T-helper 2 cell treated with Interferon-gamma antibody and Interleukin-4, amounts not matched to agents 5 μg/mL and 100 μg/mL, for 36 hours (primary cell): ENCODE results near the gene PCDHB3.
"Not testable (repeated sequence)": the region's sequence is repeated elsewhere in the genome, so short reads cannot be mapped to it uniquely, and the experiment has no call there.

Experiments used
- DNase-seq: peaks from one replicate; pipeline ENCODE4 v3.0.0; 2021; ENCODE audit warnings: low spot score
- H3K27ac Mint-ChIP-seq: one replicate; pipeline ENCODE4 v1.8.0; 2021; ENCODE audit warnings: mild to moderate bottlenecking, mixed read lengths
- H3K27me3 Mint-ChIP-seq: one replicate; pipeline ENCODE4 v1.8.0; 2021; ENCODE audit warnings: low read depth, mixed read lengths
- H3K36me3 Mint-ChIP-seq: one replicate; pipeline ENCODE4 v1.8.0; 2021; ENCODE audit warnings: low read depth, mixed read lengths
- H3K4me1 Mint-ChIP-seq: one replicate; pipeline ENCODE4 v1.8.0; 2021; ENCODE audit warnings: low read depth, mixed read lengths
- H3K4me3 Mint-ChIP-seq: one replicate; pipeline ENCODE4 v1.8.0; 2022; ENCODE audit warnings: mild to moderate bottlenecking, moderate library complexity, mixed read lengths
- H3K9me3 Mint-ChIP-seq: one replicate; pipeline ENCODE4 v1.8.0; 2021; ENCODE audit warnings: mixed read lengths

PCDHB3 gene

DNA sequence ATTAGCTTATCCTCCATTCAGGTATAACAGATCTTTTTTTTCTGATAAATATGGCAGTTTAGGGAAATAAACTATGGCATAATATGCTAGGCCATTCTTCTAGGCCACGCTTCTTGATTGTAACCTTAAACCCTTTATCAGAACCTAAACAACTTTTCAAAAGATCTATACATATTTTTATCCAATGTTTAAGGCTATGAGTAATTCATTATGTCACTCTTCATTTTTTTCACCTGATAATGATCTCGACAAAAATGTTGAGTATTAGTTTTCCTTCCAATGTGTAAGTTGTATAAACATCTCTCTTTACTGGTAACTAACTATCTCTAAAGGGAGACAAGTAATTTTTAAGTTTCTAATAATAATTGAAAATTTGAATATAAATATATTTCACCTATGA, 19.0 kb downstream of the PCDHB3 start:
- H3K4me1 Mint-ChIP-seq = no peaks in the 10 kb centered on the region
- no peak for DNase-seq
- no peak overlapping the region for H3K27ac Mint-ChIP-seq
- no peaks in the 10 kb centered on the region for H3K36me3 Mint-ChIP-seq
- H3K4me3 Mint-ChIP-seq = no peak overlapping the region
- H3K9me3 Mint-ChIP-seq = peaks cover 36% of the 10 kb centered on the region
- no peaks in the 10 kb centered on the region for H3K27me3 Mint-ChIP-seq

DNA sequence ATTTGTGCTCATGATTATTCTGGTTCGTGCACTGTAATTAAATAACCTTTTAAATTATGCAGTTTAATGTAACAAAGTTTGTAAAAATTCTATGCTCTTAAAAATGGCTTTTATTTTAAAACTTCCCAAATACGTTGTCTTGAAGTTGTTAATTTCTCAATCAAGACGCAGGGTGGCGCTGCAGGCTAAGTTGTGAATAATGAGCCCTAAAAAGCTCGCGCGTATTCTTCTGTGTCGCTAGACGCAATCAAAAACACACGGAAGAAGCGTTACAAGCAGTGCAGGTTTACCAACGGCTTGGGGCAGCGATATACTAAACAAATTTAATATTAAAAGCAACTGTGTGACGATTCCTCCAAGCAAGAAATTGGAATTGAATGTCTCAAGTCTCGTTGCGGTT, 21.3 kb downstream of the PCDHB3 start, which contains the start of gene PCDHB4:
TSS of gene PCDHB4 (plus strand) at position 256 of the 400 bp plus-strand sequence. CDS start 181 bp downstream, outside the sequence.
- Mint-ChIP-seq H3K4me1 (no peaks in the 10 kb centered on the region), H3K27me3 (no peaks in the 10 kb centered on the region), H3K27ac (no peak within 1 kb of the TSS), H3K4me3 (no peak within 1 kb of the TSS), H3K36me3 (no peaks in the 10 kb centered on the region), H3K9me3 (peaks cover 19% of the 10 kb centered on the region)
- DNase-seq = no peak

DNA sequence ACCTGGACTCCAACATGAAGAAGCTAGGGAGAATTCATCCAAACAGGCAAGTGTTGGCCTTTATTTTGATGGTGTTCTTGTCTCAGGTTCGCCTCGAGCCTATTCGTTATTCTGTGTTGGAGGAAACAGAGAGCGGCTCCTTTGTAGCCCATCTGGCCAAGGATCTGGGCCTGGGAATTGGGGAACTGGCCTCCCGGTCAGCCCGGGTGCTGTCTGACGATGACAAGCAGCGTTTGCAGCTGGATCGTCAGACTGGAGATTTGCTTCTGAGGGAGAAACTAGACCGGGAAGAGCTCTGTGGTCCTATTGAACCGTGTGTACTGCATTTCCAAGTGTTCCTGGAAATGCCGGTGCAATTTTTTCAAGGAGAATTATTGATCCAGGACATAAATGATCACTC, 21.7 kb downstream of the PCDHB3 start:
- Mint-ChIP-seq H3K4me1 (no peaks in the 10 kb centered on the region), H3K36me3 (no peaks in the 10 kb centered on the region), H3K9me3 (peaks cover 16% of the 10 kb centered on the region), H3K27me3 (no peaks in the 10 kb centered on the region), H3K27ac (no peak overlapping the region), H3K4me3 (no peak overlapping the region)
- DNase-seq = no peak

DNA sequence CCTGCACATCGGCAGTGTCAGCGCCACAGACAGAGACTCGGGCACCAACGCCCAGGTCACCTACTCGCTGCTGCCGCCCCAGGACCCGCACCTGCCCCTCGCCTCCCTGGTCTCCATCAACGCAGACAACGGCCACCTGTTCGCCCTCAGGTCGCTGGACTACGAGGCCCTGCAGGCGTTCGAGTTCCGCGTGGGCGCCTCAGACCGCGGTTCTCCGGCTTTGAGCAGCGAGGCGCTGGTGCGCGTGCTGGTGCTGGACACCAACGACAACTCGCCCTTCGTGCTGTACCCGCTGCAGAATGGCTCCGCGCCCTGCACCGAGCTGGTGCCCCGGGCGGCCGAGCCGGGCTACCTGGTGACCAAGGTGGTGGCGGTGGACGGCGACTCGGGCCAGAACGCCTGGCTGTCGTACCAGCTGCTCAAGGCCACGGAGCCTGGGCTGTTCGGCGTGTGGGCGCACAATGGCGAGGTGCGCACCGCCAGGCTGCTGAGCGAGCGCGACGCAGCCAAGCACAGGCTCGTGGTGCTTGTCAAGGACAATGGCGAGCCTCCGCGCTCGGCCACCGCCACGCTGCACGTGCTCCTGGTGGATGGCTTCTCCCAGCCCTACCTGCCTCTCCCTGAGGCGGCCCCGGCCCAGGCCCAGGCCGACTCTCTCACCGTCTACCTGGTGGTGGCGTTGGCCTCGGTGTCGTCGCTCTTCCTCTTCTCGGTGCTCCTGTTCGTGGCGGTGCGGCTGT, 23.3 kb downstream of the PCDHB3 start:
- not testable (repeated sequence) for DNase-seq, H3K4me1 Mint-ChIP-seq, H3K4me3 Mint-ChIP-seq, H3K36me3 Mint-ChIP-seq, H3K27ac Mint-ChIP-seq, H3K27me3 Mint-ChIP-seq
- H3K9me3 Mint-ChIP-seq = peaks cover 16% of the 10 kb centered on the region

DNA sequence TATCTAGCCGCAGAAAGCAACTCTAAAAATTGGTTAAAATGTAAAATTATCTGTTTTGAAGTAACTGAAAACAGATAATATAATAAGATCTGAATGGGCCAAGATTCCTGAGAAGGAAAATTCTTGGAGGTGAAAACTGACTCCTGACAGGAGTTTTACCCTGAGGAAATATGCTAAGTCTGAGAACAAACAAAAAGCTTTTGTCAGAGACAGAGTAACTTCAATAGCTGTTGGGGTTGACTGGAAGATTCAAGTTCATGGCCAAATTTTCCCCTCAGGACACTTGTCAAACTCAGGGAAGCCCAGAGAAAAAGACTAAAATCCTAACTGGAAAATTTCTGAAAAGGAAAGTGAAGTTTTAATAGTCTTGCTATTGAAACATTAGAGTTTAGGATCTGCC, 27.0 kb downstream of the PCDHB3 start:
- Mint-ChIP-seq H3K4me3 (no peak overlapping the region), H3K4me1 (no peaks in the 10 kb centered on the region), H3K36me3 (no peaks in the 10 kb centered on the region), H3K27ac (no peak overlapping the region), H3K27me3 (no peaks in the 10 kb centered on the region), H3K9me3 (peaks cover 13% of the 10 kb centered on the region)
- DNase-seq = no peak

DNA sequence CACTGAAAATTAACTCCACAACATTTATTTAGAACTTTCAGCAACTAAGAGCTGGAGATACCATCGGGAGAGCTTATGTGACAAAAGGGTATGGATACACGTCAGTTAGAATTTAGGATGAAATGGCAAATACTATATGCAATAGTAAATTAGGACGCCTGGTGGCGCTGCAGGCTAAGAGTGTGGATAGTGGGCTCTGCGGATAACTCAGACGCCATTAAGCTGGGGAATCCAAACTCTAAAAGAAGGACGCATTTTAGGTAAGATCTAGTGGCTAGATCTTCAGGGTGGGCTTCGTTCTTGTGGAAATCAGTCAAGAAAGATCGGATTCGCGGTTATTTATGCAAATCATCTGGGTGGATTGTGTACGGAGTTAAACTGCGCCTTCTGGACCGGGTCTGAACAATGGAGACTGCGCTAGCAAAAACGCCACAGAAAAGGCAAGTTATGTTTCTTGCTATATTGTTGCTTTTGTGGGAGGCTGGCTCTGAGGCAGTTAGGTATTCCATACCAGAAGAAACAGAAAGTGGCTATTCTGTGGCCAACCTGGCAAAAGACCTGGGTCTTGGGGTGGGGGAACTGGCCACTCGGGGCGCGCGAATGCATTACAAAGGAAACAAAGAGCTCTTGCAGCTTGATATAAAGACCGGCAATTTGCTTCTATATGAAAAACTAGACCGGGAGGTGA, 34.9 kb downstream of the PCDHB3 start, which contains the start of gene PCDHB5:
TSS of gene PCDHB5 (plus strand) at position 177 of the 688 bp plus-strand sequence. CDS start at position 406, 229 bp downstream.
- H3K4me3 Mint-ChIP-seq = peak within 1 kb of the TSS; percentile 20

DNA sequence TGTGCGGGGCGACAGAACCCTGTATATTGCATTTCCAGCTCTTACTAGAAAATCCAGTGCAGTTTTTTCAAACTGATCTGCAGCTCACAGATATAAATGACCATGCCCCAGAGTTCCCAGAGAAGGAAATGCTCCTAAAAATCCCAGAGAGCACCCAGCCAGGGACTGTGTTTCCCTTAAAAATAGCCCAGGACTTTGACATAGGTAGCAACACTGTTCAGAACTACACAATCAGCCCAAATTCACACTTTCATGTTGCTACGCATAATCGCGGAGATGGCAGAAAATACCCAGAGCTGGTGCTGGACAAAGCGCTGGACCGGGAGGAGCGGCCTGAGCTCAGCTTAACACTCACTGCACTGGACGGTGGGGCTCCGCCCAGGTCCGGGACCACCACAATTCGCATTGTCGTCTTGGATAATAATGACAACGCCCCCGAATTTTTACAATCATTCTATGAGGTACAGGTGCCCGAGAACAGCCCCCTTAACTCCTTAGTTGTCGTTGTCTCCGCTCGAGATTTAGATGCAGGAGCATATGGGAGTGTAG, 35.5 kb downstream of the PCDHB3 start:
- peaks cover 35% of the 10 kb centered on the region for H3K9me3 Mint-ChIP-seq
- H3K27ac Mint-ChIP-seq = no peak overlapping the region
- H3K36me3 Mint-ChIP-seq = peaks cover 2% of the 10 kb centered on the region
- no peak for DNase-seq
- peak overlapping the region; percentile 20 for H3K4me3 Mint-ChIP-seq
- no peaks in the 10 kb centered on the region for H3K4me1 Mint-ChIP-seq
- no peaks in the 10 kb centered on the region for H3K27me3 Mint-ChIP-seq

More for the DNA sequence above, 34.9 kb downstream of the PCDHB3 start, which contains the start of gene PCDHB5:
- no peak for DNase-seq
- no peaks in the 10 kb centered on the region for H3K27me3 Mint-ChIP-seq
- H3K27ac Mint-ChIP-seq = no peak within 1 kb of the TSS
- no peaks in the 10 kb centered on the region for H3K4me1 Mint-ChIP-seq
- H3K36me3 Mint-ChIP-seq = peaks cover 2% of the 10 kb centered on the region
- peaks cover 35% of the 10 kb centered on the region for H3K9me3 Mint-ChIP-seq

DNA sequence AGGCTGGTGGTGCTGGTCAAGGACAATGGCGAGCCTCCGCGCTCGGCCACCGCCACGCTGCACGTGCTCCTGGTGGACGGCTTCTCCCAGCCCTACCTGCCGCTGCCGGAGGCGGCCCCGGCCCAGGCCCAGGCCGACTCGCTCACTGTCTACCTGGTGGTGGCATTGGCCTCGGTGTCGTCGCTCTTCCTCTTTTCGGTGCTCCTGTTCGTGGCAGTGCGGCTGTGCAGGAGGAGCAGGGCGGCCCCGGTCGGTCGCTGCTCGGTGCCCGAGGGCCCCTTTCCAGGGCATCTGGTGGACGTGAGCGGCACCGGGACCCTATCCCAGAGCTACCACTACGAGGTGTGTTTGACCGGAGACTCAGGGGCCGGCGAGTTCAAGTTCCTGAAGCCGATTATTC, 37.1 kb downstream of the PCDHB3 start:
- H3K27me3 Mint-ChIP-seq, DNase-seq, H3K4me3 Mint-ChIP-seq, H3K4me1 Mint-ChIP-seq, H3K36me3 Mint-ChIP-seq, H3K27ac Mint-ChIP-seq: not testable (repeated sequence)
- peaks cover 35% of the 10 kb centered on the region for H3K9me3 Mint-ChIP-seq

DNA sequence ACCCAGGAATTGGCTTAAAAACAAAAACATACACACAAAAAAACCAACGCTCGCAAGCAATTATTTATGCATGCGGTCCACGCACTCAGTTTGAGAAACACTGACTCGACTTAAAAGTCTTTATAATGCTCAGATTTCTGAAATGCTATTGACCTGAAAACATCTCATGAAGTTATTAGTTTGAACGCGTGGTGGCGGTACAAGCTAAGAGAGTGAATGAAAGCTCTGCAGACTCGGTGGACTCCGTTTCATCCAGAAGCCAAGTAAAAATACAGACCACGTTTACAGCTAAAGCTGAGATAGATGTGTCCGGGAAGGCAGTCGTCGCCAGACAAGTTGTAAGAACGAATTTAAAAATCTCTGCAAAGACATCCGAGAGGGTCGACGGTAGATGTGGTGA, 49.5 kb downstream of the PCDHB3 start, which contains the start of gene PCDHB6:
TSS of gene PCDHB6 (plus strand) at position 246 of the 400 bp plus-strand sequence. CDS start 201 bp downstream, outside the sequence.
- no peak within 1 kb of the TSS for H3K4me3 Mint-ChIP-seq
- H3K27ac Mint-ChIP-seq = no peak within 1 kb of the TSS
- H3K4me1 Mint-ChIP-seq = no peaks in the 10 kb centered on the region

DNA sequence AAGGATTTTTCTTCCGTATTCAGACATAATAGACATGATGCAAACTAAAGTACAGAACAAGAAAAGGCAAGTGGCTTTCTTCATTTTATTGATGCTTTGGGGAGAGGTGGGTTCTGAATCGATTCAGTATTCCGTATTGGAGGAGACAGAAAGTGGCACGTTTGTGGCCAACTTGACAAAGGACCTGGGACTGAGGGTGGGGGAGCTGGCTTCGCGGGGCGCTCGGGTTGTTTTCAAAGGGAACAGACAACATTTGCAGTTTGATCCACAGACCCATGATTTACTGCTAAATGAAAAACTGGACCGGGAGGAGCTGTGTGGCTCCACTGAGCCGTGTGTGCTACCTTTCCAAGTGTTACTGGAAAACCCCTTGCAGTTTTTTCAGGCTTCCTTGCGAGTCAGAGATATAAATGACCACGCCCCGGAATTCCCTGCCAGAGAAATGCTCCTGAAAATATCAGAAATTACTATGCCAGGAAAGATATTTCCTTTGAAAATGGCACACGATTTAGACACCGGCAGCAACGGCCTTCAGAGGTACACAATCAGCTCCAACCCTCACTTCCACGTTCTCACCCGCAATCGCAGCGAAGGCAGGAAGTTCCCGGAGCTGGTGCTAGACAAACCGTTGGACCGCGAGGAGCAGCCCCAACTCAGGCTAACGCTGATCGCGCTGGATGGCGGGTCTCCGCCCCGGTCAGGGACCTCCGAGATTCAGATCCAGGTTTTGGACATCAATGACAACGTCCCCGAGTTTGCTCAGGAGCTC, 50.1 kb downstream of the PCDHB3 start:
- Mint-ChIP-seq H3K27me3 (no peaks in the 10 kb centered on the region), H3K27ac (no peak overlapping the region), H3K4me3 (no peak overlapping the region), H3K36me3 (peaks cover 3% of the 10 kb centered on the region), H3K4me1 (no peaks in the 10 kb centered on the region), H3K9me3 (peaks cover 39% of the 10 kb centered on the region)
- DNase-seq = no peak

More for the DNA sequence above, 49.5 kb downstream of the PCDHB3 start, which contains the start of gene PCDHB6:
- no peak for DNase-seq
- H3K27me3 Mint-ChIP-seq = no peaks in the 10 kb centered on the region
- peaks cover 37% of the 10 kb centered on the region for H3K9me3 Mint-ChIP-seq
- H3K36me3 Mint-ChIP-seq = peaks cover 3% of the 10 kb centered on the region

DNA sequence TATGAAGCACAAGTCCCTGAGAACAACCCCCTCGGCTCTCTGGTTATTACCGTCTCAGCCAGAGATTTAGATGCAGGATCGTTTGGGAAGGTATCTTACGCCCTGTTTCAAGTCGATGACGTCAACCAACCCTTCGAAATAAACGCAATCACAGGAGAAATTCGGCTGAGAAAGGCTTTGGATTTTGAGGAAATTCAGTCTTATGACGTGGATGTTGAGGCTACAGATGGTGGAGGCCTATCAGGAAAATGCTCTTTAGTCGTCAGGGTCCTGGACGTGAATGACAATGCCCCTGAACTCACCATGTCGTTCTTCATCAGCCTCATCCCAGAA, 50.7 kb downstream of the PCDHB3 start:
- H3K27me3 Mint-ChIP-seq = no peaks in the 10 kb centered on the region

DNA sequence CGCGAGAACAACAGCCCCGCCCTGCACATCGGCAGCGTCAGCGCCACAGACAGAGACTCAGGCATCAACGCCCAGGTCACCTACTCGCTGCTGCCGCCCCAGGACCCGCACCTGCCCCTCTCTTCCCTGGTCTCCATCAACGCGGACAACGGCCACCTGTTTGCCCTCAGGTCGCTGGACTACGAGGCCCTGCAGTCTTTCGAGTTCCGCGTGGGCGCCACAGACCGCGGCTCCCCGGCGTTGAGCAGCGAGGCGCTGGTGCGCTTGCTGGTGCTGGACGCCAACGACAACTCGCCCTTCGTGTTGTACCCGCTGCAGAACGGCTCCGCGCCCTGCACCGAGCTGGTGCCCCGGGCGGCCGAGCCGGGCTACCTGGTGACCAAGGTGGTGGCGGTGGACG, 51.4 kb downstream of the PCDHB3 start:
- not testable (repeated sequence) for DNase-seq, H3K36me3 Mint-ChIP-seq, H3K27me3 Mint-ChIP-seq, H3K4me1 Mint-ChIP-seq, H3K4me3 Mint-ChIP-seq, H3K27ac Mint-ChIP-seq
- H3K9me3 Mint-ChIP-seq = peaks cover 49% of the 10 kb centered on the region

More for the DNA sequence above, 50.7 kb downstream of the PCDHB3 start:
- Mint-ChIP-seq H3K4me3 (no peak overlapping the region), H3K9me3 (peaks cover 42% of the 10 kb centered on the region), H3K27ac (no peak overlapping the region), H3K4me1 (no peaks in the 10 kb centered on the region), H3K36me3 (peaks cover 3% of the 10 kb centered on the region)
- DNase-seq = no peak

DNA sequence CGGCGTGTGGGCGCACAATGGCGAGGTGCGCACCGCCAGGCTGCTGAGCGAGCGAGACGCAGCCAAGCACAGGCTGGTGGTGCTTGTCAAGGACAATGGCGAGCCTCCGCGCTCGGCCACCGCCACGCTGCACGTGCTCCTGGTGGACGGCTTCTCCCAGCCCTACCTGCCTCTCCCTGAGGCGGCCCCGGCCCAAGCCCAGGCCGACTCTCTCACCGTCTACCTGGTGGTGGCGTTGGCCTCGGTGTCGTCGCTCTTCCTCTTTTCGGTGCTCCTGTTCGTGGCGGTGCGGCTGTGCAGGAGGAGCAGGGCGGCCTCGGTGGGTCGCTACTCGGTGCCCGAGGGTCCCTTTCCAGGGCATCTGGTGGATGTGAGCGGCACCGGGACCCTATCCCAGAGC, 51.8 kb downstream of the PCDHB3 start:
- DNase-seq, H3K4me1 Mint-ChIP-seq, H3K36me3 Mint-ChIP-seq, H3K27ac Mint-ChIP-seq, H3K27me3 Mint-ChIP-seq, H3K4me3 Mint-ChIP-seq: not testable (repeated sequence)
- peaks cover 54% of the 10 kb centered on the region for H3K9me3 Mint-ChIP-seq
